ENCODE measurements around the gene TPT1.

Gene TPT1

DNA sequence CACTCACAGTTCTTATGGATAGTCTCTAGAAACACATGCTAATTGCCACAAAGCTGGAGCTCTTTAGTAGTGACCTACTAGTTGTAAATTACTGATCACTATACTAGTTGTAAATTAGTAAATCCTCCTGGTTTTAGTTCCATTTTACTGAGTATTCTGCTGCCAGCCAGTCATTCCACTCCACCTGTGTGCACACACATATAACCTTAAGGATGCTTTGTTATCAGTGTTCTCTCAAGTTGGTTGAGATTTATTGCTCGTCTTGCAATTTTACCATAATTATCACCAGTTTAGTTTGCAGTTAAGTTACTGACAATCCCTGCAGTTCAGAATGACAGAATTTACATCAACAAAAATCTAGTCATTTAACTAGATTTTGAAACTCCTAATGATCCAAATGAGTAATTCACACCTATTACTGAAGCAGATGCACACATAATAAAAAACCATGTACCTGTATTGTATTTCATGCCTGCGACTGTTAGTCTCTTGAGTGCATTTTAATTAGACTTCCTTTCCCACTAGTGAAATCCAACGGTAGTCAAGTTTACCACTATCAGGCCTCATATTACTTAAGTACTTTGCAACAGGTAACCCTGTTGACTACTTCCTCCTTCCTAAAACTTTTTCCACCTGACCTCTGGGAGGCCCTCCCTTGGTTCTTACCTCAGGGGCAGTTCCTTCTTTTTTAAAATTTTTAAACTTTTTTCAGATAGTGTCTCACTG is 7.6 kb downstream of the TPT1 start:
- no peak for DNase-seq

DNA sequence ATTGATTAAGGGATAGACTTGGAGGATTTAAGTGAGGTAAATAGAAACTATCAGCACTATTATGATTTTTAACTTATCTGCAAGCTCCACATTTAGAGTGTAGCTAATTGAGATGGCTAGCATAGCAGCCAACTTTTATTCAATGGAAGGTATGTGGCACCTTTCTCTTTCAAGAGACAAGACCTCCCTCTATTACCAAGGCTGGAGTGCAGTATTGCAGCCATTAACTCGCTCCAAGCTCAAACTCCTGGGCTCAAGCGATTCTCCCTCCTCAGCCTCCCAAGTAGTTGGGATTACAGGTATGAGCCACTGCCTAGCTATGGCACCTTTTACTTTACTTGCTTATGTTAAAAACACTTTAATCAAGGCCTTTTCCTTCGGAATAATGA is 8.2 kb downstream of the TPT1 start:
- no peak for DNase-seq

DNA sequence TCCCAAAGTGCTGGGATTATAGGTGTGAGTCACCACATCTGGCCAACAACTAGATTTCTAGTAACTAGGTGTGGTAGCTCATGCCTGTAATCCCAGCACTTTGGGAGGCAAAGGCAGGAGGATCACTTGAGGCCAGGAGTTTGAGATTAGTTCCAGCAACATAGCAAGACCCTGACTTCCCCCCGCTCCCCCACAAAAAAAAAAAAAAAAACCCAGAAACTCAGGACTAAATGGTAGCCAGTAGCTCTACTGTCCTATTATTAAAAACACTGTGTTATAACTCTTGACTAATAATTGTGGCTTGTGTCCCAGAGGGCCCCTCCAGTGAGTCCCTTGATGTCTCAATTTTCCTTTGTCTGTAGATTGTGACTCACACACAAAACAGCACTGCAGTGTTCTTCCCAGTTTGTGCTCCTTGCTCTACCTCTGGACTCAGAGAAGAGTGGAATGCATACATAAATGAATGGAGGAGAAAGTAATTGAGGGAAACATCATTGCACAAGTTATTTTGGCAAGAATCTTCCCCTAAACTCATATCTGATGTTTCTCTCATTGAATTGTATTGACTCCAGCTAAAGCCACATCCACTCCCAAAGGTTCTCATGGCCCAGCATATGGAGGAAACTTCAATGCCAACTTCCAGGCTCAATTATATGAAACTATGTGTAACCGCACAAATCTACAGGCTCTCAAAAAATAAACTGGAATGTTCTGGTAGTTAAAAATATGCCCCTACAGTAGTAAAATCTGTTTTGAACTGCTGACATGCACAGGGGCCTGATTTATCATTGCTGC is 8.8 kb downstream of the TPT1 start:
- DNase-seq, result no peak

DNA sequence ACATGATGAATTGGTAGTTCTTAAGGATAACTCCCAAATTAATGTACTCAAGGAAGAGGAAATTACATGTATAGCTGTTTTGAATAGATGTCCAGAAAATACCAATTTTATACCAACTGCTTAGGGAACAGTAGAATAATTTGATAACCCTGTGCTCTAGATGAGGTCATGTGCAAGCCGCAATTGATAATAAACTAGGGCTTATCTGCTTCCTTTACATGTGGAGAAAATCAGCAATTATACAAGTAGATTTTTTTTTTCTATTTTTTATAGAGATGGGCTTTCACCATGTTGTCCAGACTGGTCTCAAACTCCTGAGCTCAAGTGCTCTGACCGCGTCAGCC is 9.3 kb downstream of the TPT1 start:
- DNase-seq, result no peak

DNA sequence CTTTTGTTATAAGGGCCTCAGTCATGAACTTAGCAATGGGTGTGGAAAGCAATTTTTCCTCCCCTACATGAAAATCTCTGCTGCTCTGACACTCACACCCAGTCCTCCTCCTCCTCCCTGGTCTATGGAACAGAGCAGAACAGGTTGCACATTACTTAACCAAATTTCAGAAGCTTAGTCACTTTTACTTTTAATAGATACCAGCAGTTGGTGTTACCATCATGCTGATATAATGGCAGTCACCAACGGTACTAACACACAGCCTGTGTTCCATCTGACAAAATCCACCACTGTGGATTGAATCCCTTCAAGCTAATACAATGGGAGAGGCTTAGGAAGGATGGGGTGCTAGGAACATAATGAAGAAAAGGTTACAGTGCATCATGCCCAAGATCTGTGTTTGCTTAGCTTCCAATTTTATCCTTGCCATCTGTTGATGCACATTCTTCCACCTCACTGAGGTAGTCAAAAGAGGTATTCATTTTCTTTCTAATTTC is 9.8 kb downstream of the TPT1 start:
- no peak for DNase-seq

DNA sequence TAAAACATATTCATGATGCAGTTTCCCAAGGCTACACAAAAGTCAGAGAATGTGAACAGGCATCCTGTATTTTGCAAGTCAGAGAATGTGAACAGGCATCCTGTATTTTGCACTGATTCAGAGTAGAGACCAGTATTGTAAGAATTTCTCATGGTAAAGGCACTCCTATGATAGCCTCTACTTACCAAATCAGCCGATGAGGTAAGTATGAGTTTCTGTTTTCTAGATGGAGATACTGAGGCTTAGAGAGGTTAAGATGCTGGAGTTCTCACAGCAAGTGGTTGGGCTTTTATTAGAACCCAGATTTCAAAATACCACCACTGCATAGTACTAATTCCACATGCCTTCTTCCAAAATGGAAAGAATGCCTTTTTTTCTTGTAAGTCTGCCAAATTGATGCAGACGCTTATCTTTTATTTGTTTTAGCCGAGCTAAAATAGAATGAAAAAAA is 12.3 kb downstream of the TPT1 start:
- no peak for DNase-seq

DNA sequence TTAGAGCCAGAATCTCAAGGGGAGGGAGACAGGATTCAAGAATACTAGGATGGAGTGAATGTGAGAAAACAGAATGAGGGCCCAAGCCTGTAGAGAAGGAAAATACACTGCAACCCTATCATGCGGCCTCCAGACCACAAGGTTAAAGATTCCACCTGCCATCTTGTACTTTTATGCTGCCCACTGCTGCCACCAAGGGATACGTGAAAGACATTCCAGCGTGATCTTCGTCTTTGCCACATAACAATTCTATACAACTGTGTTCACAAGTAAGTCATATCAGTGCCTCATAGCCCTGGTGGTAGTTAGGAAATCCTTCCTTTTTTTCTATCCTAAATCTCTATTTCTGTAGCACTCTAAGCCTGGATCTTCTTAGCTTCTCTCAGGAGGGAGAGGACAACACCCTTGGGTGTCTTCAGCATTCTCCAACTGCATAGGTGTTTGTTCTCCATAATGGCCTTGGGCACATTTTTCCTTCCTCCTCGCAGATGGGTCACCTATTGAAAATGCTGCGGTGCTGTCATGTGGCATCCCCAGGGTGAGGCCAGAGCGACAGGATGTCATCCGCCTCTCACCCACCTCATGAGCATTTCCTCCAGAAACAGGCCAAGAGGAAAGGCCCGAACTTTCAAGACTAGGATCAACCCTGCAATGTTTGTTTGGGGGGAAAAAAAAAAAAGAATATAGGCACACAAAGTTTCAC is 13.6 kb downstream of the TPT1 start:
- DNase-seq, result no peak

DNA sequence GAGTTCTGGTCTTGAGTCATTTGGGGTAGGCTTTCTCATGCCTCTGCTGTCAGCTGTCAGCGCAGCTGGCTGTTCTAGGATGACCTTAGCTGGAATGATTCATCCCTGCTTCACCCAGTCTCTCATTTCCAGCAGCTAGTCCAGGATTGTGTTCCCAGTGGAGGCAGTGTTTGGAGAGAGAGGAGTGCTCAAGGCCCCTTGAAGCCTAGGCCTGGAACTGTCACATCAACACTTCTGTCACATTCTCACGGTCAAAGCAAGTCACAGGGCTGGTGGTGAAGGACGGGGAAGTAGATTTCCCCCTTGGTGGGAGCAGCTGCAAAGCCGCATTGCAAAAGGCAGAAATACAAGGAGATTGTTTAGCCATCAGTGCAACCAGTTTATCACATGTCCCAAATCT is 15.2 kb downstream of the TPT1 start:
- no peak for DNase-seq

DNA sequence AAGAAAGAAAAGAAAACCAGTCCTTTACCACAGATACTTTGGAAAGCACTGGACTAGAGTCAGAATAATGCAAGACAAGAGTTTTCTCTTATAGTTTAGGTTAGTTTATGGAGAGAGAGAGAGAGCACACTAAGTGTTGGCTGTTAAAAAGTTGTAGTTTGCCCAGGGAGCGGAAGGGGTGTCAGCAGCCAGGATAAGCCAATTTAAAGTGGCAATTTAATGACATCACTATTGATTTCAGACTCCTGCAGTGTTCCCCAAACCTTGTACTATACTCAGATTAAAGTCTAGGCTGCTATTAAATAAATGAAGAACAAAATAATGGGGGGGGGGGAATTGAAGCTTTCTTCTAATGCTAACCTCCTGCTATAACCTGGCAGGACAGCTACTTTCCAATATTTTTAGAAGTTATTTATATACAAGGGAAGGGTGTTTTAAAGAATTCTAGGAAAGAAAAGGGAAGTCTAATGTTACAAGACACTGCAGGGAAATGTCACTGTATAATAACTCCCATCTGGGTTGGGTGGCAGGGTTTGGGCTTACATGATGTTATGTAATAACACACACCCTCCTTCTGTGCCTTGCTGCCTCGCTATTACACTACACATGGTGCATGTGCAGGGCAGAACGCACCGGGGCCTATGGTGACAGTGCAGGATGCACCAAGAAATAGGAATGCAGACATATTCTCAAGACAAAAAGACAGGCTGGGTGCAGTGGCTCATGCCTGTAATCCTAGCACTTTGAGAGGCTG is 19.9 kb downstream of the TPT1 start:
- no peak for DNase-seq

DNA sequence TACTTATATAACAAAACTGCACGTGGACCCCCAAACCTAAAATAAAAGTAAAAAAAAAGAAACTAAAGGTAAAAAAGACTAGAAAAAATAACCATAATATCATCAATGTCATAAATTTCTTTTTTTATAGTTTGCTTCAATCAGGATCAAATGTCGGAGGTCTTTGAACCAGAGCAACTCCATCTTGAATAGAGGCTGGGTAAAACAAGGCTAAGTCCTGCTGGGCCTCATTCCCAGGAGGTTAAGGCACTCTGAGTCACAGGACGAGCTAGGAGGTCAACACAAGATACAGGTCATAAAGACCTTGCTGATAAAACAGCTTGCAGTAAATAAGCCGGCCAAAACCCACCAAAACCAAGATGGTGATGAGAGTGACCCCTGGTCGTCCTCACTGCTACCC is 24.0 kb downstream of the TPT1 start:
- no peak for DNase-seq

DNA sequence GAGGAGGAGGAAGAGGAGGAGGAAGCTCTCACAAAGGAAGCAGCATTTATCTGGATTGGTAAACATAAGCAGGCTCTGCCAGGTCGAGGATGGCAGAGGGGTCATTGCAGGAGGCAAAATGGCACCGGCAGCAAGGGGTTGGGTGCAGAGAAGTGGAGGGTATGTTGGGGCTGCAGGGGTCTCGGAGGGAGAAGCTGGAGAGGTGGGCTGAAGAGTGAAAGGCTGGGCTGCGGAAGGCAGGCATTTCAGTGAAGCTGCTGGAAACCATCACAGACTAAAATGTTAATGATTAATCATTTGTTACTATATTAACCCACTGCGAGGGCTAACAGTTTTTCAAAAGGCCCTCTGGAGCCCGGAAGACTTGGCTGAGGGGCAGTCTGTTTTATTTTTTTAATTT is 24.6 kb downstream of the TPT1 start:
- DNase-seq, result no peak

DNA sequence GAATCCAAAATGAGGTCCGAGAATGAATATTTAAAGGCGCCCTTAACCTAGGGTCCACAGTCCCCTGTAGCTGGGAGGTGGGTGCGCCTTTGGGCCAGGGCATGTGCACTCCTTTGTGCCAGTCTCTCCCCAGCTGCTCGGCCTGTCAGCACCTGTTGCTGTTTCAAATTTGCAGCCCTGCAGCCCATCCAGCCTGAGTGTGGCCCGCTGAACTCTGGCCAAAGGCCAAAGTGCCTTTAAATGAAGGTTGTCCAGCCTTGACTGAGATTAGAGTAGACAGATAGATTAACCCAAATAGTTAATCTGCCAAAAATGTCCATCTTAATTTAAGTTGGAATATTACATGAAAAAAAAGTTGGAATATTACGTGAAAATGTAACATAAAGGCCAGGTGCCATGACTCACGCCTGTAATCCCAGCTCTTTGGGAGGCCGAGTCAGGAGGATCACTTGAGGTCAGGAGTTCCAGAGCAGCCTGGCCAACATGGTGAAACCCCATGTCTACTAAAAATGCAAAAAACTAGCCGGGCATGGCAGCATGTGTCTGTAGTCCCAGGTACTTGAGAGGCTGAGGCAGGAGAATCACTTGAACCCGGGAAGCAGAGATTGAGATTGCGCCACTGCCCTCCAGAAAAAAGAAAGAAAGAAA is 25.3 kb downstream of the TPT1 start:
- no peak for DNase-seq

DNA sequence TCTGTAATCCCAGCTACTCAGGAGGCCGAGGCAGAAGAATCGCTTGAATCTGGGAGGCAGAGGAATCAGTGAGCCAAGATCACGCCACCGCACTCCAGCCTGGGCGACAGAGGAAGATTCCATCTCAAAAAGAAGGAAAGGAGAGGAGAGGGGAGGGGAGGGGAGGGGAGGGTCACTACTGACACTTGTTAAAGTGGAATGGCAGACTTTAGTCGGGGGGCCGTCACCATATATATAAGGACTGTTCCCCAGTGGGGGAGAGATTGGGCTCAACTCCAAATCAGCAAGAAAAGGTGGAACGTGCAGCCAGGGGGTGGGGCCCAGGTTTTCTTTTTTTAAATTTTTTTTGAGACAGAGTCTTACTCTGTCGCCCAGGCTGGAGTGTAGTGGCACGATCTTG is 26.2 kb downstream of the TPT1 start:
- DNase-seq, result no peak

DNA sequence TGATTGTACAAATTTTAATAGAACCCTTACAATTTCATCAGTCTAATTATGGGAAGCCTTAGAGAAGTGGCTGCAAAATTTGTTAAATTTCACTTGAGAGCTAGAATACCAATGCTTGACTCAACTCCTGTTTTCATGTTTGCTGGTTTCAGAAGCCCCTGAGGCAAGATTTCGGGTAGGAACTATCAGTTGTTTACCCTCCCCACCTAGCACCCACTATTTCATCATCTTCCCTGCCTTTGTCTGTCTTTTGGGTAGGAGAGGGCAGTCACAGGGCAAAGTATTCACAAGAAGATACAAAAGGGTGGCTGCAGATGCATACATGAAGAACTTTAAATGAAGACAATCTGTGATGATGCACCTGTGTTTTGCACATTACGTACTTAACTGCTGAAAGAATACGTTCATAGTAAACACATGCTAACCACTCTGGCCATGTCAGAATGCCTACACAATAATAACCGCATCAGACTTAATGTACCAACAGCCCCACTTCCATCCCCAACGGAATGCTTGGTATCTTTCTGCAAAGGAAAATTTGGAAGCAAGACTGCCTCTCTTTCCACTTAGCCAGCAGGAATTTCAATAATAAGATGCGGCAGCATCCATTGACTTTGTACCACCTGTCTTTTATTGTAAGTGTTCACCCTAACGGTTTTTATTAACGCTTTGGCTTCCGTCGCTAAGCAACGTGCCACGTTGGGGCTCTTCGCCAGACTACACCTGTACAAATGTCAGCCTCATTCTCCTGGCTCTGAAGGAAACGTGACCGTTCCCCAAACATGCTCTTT is 30.4 kb downstream of the TPT1 start:
- DNase-seq, result no peak

DNA sequence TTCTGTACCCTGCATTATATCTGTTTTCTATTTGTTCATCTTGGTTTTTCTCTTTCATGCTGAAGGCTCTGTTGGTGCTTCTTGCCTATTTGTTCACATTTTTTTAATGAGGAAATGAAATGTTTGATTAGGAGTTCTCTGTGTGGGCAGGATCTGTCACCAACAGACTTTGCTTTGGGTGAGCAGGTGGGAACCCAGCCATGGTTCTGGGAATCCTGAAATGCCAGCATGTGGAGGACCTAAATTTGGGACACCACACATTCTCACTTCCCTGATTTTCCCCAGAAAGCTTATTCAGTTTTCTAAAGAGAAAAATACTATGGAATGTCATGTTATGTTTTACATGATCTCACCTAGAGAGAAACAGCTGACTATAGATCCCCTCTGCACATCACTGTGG is 34.0 kb downstream of the TPT1 start:
- DNase-seq, result no peak

DNA sequence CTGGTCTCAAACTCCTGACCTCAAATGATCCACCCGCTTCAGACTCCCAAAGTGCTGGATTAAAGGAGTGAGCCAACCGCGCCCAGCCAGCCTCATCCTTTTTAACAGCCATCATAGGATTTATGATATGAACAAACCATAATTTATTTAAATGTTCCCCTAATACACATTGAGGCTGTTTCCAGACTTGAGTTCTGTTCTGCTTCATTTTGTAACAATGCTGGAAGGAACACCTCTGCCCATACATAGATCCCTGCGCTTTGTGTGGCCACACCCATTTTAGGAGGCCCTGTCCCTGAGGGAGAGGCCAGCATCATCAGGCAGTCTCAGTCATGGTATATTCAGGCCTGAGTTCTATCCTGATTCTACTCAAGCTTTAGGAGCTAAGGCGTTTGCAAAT is 35.9 kb downstream of the TPT1 start:
- DNase-seq, result no peak

DNA sequence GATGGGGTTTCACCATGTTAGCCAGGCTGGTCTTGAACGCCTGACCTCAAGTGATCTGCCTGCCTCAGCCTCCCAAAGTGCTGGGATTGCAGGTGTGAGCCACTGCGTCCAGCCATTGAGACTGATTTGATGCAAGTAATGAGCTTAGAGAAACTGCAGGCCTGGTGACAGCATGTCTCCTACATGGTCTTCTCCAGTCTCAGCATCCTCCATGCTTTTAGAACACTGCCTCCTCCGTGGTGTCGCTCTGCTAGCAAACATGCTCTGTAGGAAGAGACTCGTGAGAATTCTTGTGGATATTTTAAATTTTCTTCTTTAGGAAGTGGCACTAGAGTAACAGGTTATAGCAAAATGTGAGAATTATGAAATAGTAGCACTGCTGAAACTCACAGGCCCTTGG is 37.1 kb downstream of the TPT1 start:
- no peak for DNase-seq

DNA sequence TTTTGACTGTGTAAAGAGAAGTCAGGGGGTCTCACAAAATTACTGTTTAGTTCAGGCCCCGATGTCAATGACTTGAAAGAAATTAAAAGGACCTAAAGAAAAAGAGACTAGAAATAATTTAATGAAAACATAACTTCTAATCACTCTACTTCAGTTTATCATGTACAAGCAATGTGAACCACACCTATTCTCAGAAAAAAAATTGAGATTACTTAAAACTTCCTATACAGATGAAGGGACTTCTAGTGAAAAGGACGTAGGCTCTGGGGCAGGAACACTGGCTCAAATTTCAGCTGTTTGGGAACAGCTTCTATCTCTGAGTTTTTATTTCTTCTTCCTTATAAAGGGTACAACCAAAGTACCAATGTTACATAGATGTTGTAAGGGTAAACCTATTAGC is 38.0 kb downstream of the TPT1 start:
- DNase-seq, result no peak

DNA sequence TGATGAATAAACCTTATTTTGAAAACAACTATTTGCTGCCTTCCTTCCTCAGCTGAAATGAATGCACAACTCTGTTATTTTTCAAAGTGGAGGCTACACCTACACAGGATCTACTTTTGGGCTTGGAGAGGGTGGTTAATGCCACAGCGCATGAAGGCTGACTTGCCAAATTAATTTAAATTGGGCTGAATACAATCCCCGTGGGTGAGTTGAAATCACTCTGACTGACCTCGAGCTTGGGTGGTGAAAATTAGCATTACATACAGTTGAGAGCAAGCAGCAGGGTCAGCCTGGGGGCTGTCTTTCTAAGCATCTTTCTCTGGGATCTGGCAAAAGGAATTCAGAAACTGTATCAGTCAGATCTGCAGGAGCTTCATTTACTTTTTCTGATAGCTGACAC is 38.5 kb downstream of the TPT1 start:
- no peak for DNase-seq

DNA sequence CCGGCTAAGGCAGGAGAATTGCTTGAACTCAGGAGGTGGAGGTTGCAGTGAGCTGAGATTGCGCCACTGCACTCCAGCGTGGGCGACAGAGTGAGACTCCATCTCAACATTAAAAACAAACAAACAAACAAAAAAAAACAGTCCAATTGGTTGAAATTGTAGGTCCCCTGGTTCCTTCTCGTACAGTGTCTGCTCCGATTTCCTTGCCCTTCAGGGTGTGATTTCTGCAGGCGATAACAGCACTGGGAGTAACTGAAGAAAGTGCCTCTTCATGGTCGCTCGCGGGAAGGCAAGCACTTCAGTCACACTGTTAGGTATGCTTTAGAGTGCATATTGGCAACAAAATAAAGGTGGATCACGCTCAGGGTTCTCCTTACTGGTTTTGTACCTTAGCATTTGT is 39.7 kb downstream of the TPT1 start:
- DNase-seq, result no peak

DNA sequence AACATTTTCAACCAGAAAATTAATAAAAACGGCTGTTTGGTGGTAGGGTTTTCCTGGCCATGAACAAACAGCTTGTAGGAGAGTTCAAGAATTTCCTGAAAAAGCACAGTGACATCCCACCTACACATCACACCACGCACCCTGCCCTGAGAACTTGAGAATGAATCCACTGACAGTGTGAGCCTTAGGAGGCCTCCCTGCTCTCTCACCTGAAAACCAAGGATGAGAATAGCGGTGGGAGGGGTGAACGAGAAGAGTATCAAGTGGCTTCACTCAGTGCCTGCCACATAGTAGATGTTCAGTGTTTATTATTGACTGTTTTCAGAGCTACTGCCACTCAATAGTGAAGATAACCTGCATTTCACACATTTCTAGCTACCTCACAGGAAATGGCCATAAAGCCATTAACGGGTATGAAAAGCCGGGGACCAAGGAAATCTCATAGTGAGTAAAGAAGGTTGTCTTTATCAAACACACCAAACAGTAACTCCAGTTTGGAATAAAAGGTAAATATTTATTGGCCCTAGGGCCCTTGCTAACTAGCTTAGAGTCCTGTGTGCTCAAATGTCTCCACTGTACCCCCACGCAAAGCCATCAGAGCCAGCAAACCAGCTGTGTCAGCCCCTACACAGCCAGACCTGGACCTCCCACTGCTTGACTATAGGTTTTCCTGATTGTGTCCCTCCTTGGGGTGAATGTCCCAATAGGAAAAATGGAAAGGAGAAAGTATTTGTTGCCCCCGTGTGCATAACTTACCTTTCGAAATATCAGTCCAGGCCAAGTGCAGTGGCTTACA is 40.6 kb downstream of the TPT1 start:
- no peak for DNase-seq
